HG03432 (cell line): ENCODE results near the gene CYP11A1.

ENCODE experiments used
- ATAC-seq: cut with Tn5 transposase; IDR thresholded peaks from one replicate; pipeline ENCODE4 v1.9.1; 2021; ENCODE audit warnings: mild to moderate bottlenecking, moderate library complexity; ENCODE audit not compliant: unreplicated experiment

Gene CYP11A1

GRCh38 chr15:74328331-74329056 lies 39.0 kb downstream of the CYP11A1 start:
- ATAC-seq: no peak

- no peak for ATAC-seq
Observed at GRCh38 chr15:74327756-74328155, 39.7 kb downstream of the CYP11A1 start.

- no peak for ATAC-seq
Observed at GRCh38 chr15:74326746-74327145, 40.7 kb downstream of the CYP11A1 start.

DNA sequence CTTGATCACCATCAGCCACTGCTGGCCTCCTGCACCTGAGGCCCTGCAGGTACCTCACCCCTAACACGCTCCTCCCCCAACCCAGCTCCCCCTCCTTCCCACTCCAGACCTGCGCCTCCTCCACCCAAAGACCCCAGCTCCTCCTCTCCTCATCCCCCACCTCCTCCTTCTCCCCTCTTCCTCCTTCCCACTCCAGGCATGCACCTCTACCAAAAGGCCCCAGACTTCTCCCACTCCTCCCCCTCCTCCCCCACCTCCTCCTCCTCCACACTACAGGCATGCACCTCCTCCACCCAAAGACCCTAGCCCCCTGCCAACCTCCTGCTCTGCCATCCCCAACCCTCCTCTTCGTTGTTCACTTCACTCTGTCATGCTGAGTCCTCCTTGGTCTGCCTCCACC lies 42.7 kb downstream of the CYP11A1 start:
- ATAC-seq: no peak

- no peak for ATAC-seq
Observed at GRCh38 chr15:74322558-74323180, 44.8 kb downstream of the CYP11A1 start.

- no peak for ATAC-seq
Observed at GRCh38 chr15:74320352-74321247, 46.8 kb downstream of the CYP11A1 start.

DNA sequence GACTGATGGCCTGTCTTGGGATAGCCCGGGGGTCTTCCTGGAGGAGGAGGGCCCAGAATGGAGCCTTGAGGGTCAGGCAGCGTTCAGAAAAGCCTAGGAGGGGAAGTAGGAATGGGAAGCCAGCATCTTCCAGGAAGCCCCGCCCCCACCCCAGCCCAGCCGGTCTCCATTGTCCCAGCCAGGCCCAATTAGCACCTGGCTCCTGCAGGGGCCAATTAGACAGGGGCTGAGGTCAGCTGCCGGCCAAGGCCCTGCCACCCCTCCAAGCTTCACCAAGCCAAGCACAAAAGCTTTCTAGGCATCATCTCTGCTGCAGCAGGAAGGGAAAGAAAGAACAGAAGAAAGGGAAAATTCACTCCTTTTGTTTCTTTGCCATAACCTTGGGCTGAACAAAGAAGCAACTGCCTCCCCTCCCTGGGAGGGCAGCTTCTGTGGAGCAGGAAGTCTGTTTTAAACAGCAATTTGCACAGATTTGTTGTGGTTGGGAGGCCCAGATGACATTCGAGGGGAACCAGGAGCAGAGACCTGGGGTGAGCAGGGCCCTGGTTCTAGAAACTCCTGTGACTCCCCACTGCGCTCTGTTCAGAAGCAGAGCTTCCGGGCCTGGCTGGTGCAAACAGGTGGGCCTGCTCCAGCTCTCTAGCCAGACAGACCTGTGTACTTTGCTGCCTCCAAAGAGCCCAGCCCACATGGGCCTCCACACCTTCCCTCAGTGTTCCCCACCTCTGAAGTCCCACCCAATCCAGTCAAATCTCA lies 47.7 kb downstream of the CYP11A1 start:
- ATAC-seq: no peak

DNA sequence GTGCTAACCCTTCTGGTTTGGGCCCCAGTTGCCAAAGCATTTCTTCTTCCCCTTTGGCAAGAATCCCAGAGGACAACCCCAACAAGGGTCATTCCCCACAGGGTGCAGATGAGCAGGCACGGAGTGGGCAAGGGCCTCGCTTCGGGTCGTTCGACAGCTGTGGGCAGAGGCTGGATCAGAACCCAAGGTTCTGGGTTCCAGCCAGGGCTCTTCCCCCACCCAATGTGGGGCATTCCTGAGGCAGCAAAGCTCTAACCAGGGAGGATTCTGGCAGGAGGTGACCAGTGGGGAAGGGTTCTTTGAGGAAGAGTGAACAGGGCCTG lies 48.3 kb downstream of the CYP11A1 start:
- ATAC-seq: no peak

- no peak for ATAC-seq
Observed at GRCh38 chr15:74318376-74319137, 48.9 kb downstream of the CYP11A1 start.

DNA sequence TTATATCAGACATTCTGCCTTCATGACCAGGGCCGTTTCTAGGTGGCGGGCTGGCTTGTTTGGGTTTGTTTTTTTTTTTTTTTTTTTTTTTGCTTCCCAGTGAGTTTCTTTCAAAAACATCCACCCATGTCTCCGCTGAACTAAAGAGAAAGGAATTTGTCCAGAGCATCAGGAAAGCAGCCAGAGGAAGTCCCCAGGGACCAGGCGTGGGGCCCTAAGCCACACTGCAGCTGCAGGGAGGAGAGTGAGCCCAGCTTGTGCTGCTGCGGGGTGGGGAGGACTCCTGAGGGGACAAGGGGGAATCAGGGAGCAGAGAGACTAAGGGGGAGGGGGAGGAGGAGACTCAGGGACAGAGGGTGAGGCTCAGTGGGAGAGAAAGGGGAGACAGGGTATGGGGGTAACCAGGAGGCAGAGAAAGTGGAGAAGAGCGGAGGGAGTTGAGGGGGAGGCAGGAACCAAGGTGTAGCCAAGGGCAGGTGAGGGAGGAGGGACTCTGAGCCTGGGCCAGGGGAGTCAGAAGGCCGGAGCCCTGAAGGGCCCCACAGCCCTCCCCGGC lies 49.5 kb downstream of the CYP11A1 start:
- ATAC-seq: no peak

GRCh38 chr15:74316141-74316540 lies 51.3 kb downstream of the CYP11A1 start:
- no peak for ATAC-seq

GRCh38 chr15:74315626-74316025 lies 51.8 kb downstream of the CYP11A1 start:
- ATAC-seq: no peak

- ATAC-seq: no peak
Observed at GRCh38 chr15:74314795-74315438, 52.5 kb downstream of the CYP11A1 start.

DNA sequence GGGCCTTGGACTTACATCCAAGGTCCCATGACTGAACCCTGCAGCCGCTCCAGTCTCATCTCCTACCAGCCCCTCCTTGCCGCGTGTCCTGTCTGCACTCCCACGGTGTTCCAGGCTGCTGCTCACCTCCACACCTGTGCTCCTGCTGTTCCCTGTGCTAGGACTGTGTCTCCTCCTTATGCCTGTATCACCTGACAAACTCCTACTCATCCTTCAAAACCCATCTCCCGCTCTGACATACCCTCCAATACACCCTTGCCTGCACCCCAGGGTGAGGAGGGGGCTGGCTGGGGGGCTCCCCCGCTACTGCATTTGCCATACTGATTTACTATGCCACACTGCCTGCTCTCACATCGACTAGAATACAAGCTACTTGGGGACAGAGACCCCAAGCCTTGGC lies 53.6 kb downstream of the CYP11A1 start:
- ATAC-seq: no peak

DNA sequence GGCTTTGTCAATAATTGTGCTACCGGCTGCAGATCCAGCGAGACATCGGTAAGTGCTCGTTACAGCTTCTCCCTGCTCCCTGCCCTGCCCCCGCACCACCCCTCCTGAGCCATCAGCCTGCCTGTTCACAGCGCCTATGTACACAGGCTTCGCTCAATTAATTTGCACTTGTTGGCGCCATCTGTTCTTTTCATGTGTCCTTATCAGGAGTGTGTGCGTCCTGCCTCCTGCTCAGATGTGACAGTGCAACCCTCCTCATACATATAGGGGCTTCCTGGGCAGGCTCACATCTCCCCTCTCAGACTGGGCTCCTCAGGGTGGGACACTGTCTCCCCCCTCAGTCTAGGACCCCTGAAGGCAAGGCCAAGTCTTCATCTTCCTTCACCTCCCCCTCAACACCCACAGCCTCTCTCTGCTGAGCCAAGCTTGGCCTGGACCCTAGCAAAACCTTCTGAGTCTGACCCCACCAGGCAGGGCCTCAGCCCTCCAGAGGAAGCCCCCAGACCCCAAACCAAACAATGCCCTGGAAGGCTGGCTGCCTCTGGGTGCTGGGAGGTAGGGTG lies 54.9 kb downstream of the CYP11A1 start:
- no peak for ATAC-seq

DNA sequence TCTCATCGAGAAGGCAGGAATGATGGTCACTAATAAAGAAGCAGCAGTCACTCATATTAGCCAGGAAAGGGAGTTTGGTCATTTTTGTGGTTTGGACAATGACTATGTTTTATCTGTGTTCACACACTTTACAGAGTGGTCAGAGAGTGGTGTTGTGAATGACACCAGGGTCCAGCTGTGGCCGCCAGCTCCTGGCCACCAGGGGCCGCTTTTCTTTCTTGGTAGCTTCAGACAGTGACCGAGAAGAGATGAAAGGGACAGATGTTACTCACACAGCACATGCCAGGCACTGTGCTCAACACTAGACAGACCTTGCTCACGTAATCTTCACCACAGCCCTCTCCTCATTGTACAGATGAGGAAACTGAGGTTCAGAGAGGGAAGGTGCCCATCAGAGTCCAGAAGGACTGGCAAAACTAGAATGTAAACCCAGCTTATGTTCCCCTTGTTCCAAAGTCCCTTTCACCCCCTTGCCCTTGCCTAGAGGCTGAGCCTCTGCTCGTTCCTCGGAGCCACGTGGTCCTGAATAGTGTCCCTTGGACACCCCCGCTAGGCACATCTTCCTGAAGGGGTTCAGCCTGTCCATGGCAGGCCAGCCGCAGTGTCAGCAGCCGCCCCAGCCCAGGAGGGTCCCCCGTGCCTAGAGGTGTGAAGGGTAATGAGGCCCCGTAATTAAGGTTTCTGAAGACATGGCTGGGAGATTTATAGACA lies 55.6 kb downstream of the CYP11A1 start:
- ATAC-seq: no peak

- ATAC-seq: no peak
Observed at GRCh38 chr15:74307827-74308811, 59.3 kb downstream of the CYP11A1 start.
